Ovary (tissue), 3 donors: ENCODE measurements around the gene SORCS2.

ENCODE experiments used
- CTCF ChIP-seq, 3 donors: fragments of 450-650 bp in 2 of 3; fragments of 200-600 bp in 1 of 3; IDR thresholded peaks; one replicate each; pipeline versions ENCODE4 v1.5.1 to v1.8.0; 2016 to 2022; ENCODE audit warnings: antibody characterized with exemption in 3 of 3, mild to moderate bottlenecking in 1 of 3
- POLR2A ChIP-seq: fragments of 450-650 bp; IDR thresholded peaks from one replicate; pipeline ENCODE4 v1.6.1; 2017; ENCODE audit warnings: antibody characterized with exemption, mild to moderate bottlenecking, moderate library complexity
- donor health status: DM: no; HTN: no; CAD: no.

GRCh38 chr4:7190278-7190594 is 2.1 kb upstream of the SORCS2 start:
- no peak for TF ChIP-seq CTCF (IDR thresholded peaks at IDR 0.05)
- TF ChIP-seq POLR2A, result no peak
